OCI-LY3 (cell line): ENCODE results near the gene R3HDM2.

Experiments
- CTCF ChIP-seq: fragments of 200-600, 300-600 bp; sonication (generic); IDR thresholded peaks from 2 replicates; pipeline ENCODE4 v1.5.1; 2014; ENCODE audit warnings: antibody characterized with exemption, low read length, low read depth
- EZH2phosphoT487 ChIP-seq: fragments of 200-600 bp; shearing (Covaris generic); IDR thresholded peaks from 2 replicates; pipeline ENCODE4 v1.6.1; 2018; ENCODE audit warnings: antibody characterized with exemption, mixed run types, low read depth

- TF ChIP-seq CTCF (no peak), EZH2phosphoT487 (no peak)
Measured at GRCh38 chr12:57300961-57301584, 129.8 kb downstream of the R3HDM2 start.
